Subcutaneous adipose tissue (tissue), 4 donors: ENCODE measurements around the gene RPAP3. TPM values are rescaled to one million over a fixed set of nuclear protein-coding genes. Genes with fewer than 3 reads are reported as not detected.

Experiments
- total RNA-seq, 4 donors: library from RNA; depleted of rRNA; stranded (reverse); fragments of >200 nt; gene quantifications; one replicate each; pipeline ENCODE4 v1.1.0, GENCODE V29; 2016
- TF ChIP-seq, protein P1 (sequence below): fragments of 450-650 bp; IDR thresholded peaks from one replicate; pipeline ENCODE4 v1.5.1; 2016; ENCODE audit warnings: low read depth, mild to moderate bottlenecking, control low read depth, antibody characterized with exemption, moderate library complexity

Gene RPAP3
- total RNA-seq, 4 donors from 2014 or later = 10.0 to 24.1 (median 14.2) TPM

DNA sequence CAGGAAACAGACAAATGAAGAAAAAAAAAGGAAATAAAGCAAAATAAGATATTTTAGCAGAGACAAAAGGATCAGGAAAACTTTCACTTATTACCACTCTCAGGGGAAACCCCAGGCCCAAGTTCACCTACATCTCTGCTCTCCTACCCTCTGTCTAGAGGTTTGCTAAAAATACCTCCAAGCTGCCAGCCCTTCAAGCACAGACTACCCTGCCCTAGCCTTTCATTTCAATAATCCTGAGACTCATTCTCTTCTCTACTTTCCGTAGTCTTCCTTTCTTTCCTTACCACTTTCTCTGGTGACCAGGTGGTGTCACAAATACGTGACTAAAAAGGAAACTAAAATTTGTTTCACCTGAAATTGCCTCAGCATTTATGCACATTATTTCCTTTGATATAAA lies 33.8 kb downstream of the RPAP3 start:
- TF ChIP-seq, protein P1, sequence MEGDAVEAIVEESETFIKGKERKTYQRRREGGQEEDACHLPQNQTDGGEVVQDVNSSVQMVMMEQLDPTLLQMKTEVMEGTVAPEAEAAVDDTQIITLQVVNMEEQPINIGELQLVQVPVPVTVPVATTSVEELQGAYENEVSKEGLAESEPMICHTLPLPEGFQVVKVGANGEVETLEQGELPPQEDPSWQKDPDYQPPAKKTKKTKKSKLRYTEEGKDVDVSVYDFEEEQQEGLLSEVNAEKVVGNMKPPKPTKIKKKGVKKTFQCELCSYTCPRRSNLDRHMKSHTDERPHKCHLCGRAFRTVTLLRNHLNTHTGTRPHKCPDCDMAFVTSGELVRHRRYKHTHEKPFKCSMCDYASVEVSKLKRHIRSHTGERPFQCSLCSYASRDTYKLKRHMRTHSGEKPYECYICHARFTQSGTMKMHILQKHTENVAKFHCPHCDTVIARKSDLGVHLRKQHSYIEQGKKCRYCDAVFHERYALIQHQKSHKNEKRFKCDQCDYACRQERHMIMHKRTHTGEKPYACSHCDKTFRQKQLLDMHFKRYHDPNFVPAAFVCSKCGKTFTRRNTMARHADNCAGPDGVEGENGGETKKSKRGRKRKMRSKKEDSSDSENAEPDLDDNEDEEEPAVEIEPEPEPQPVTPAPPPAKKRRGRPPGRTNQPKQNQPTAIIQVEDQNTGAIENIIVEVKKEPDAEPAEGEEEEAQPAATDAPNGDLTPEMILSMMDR = no peak

DNA sequence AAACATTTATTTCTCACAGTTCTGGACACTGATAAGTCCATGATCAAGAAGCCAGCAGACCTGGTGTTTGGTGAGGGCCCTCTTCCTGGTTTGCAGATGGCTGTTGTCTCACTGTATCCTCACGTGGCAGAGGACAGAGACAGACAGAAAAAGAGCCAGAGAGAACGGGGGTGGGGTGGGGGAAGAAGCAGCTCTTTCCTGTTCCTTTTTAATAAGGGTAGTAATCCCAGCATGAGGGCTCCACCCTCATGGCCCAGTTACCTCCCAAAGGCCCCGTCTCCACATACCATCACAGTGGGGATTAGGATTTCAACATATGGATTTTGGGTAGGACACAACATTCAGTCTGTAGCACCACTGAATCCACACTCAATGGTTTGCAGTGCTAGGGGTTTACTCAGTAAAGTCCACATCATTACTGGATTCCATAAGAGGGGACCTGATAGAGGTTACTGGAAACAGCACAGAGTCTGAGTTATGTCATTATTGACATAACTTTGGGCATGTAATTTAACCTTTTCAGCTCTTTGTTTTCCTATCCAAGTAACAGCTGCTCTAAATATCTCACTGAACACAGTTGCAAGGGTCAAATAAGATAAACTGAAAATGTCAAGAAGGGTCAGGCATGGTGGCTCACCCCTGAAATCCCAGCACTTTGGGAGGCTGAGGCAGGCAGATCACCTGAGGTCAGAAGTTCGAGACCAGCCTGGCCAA lies 53.2 kb downstream of the RPAP3 start:
- TF ChIP-seq, protein P1 = no peak

DNA sequence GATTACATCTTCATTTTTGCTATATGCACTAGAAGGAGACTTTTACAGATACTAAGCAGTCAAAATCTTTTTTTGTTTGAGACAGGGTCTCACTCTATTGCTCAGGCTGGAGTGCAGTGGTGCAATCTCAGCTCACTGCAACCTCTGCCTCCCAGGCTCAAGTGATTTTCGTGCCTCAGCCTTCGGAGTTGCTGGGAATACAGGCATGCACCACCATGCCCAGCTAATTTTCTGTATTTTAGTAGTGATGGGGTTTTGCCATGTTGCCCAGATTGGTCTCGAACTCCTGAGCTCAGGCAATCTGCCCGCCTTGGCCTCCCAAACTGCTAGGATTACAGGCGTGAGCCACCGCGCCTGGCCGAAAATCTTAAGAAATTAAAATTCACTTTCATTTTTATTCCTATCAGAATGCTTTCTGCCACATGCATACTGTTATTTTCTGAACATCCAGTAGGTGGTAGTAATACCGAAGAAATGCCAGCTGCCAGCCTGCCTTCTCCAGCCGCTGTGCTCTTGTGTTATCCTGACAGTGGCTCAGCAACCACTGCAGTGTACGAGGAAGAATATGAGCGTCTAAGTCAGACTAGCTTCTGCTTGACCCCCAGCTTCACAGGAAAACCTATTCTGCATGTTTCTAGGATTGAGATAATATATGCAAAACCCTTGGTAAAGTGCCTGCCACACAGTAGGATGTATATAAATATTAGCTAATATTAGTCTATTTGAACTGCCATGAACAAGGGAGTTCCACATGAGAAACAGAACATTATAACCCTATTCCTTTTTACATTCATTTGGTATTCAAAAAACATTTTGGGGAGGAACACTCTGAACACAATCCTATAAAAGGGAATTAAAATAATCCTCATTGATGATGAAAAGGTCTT lies 54.2 kb downstream of the RPAP3 start:
- TF ChIP-seq, protein P1 = no peak

DNA sequence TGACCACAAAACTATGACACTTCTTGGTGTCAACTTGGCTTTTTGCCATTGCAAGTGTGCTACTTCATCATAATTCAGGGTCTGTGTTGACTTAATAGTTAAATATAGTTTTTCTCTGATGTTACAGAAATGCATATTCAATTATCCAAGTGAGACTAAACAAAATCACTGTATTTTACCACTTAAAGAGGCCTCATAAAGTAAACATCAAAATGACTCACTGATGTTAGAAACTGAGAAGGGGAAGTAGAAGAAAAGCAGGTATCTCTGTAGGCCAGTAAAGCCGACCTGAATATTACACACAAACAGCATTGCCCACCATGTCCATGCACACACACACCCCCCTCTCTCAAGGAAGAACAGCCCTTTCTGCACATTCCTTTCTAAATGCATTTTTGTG lies 55.4 kb downstream of the RPAP3 start:
- TF ChIP-seq, protein P1 = no peak

DNA sequence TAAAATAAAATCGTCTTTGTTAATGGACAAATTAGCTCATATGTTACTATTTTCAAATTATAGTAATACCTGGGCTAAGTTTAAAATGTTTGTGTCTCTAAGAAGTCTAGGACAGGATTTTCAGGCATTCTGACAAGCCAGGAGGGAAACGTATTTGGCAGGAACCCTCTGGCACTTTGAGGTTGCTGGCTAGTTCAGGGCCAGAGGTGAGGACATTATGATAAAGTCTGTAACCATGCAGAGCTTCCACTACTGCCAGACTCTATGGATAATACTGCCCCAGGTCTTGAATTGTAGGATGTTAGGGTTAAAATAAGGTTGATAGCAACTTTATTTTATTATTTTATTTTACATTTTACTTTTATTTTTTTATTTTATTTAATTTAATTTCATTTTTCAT lies 56.4 kb downstream of the RPAP3 start:
- TF ChIP-seq, protein P1 = no peak

DNA sequence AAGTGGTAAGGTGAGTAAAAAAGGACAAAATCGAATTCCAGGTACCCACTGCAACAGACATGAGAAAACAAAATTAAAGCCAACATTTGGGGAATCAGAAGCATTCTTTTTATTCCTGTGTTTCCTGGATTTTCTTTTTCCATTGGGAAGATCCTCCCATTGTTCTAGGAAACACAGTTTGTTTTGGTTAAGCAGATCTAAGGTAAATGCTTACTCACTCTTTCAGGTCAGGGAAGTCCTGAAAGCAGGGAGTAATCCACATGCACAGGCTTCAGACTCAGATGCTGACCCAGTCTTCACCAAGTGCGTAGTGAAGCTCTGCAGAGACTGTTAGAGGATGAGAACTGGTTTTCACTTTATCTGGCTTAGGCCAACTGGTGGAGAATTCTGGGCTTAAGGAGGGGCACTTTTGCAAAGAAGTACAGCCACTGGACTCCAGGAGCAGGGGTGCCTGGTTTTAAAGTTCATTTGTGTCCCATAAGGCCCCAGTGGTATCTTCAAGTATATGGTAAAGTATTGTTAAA lies 57.7 kb downstream of the RPAP3 start:
- TF ChIP-seq, protein P1 = no peak
